Measurements from ENCODE around the gene AKIRIN2.
"Not testable (repeated sequence)": the region's sequence is repeated elsewhere in the genome, so short reads cannot be mapped to it uniquely, and the experiment has no call there.

AKIRIN2 gene

DNA sequence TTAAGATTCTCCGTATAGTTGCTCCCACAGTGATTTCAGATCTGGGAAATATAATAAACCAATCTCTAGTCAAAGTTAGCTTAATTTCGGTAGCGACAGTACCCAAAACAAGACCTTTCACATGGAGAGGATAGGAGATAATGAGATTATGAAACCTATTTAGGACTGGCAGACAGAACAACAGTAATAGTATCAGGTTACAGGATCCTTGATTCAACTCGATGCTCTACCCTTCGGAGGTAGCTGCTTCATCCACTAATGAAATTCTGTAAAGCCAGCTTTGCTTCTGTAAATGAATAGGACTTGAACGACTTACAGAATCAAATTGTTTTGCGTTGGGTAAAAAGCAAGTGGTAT lies 534 bp upstream of the AKIRIN2 start:
- Histone ChIP-seq H3K36me3 (ENCODE audit: control insufficient read depth in 1 of 2, insufficient read depth in 2 of 2, low read length in 2 of 2) (no peaks in the 10 kb centered on the region), H3K27ac (ENCODE audit: low read depth, low read length) (peak overlapping the region; percentile 57), H3K4me1 (ENCODE audit: control insufficient read depth in 1 of 2, insufficient read depth in 2 of 2, low read length in 2 of 2) (peaks cover 14 to 15% of the 10 kb centered on the region in 2 donors), H3K27me3 (ENCODE audit: control insufficient read depth in 1 of 2, insufficient read depth in 2 of 2, low read length in 2 of 2) (no peaks in the 10 kb centered on the region), H3K4me3 (ENCODE audit: low read depth in 1 of 2, low read length in 2 of 2) (peak overlapping the region; percentile 89 to 93), H3K9ac (ENCODE audit: low read depth in 1 of 2, low read length in 2 of 2) (peak overlapping the region; percentile 76 to 83), H3K9me3 (ENCODE audit: control insufficient read depth in 1 of 2, low read length in 2 of 2) (no peaks in the 10 kb centered on the region)

DNA sequence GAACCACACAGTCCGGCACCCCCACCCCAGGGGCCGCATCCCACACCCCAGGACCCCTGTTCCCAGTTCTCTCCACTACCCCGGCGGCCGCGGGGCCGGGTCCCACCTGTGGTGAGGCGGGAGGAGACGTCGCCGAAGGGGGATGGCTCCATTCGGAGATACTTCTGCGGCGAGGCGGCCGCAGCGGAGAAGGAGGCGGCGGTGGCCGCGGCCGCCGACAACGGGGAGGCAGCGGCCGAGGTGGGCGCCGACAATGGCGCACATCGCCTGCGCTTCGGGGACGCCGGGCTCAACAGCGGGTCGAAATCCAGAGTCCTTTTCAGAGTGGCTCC lies 723 bp downstream of the AKIRIN2 start:
- peak overlapping the region; percentile 88 to 93 for H3K4me3 ChIP-seq (ENCODE audit: low read depth in 1 of 2, low read length in 2 of 2)
- no peaks in the 10 kb centered on the region for H3K9me3 ChIP-seq (ENCODE audit: control insufficient read depth in 1 of 2, low read length in 2 of 2)
- peak overlapping the region; percentile 97 for H3K9ac ChIP-seq (ENCODE audit: low read depth in 1 of 2, low read length in 2 of 2)
- H3K27me3 ChIP-seq (ENCODE audit: control insufficient read depth in 1 of 2, insufficient read depth in 2 of 2, low read length in 2 of 2), result no peaks in the 10 kb centered on the region
- peak overlapping the region; percentile 94 for H3K27ac ChIP-seq (ENCODE audit: low read depth, low read length)
- no peaks in the 10 kb centered on the region for H3K36me3 ChIP-seq (ENCODE audit: control insufficient read depth in 1 of 2, insufficient read depth in 2 of 2, low read length in 2 of 2)
- peaks cover 18 to 20% of the 10 kb centered on the region in 2 donors for H3K4me1 ChIP-seq (ENCODE audit: control insufficient read depth in 1 of 2, insufficient read depth in 2 of 2, low read length in 2 of 2)

DNA sequence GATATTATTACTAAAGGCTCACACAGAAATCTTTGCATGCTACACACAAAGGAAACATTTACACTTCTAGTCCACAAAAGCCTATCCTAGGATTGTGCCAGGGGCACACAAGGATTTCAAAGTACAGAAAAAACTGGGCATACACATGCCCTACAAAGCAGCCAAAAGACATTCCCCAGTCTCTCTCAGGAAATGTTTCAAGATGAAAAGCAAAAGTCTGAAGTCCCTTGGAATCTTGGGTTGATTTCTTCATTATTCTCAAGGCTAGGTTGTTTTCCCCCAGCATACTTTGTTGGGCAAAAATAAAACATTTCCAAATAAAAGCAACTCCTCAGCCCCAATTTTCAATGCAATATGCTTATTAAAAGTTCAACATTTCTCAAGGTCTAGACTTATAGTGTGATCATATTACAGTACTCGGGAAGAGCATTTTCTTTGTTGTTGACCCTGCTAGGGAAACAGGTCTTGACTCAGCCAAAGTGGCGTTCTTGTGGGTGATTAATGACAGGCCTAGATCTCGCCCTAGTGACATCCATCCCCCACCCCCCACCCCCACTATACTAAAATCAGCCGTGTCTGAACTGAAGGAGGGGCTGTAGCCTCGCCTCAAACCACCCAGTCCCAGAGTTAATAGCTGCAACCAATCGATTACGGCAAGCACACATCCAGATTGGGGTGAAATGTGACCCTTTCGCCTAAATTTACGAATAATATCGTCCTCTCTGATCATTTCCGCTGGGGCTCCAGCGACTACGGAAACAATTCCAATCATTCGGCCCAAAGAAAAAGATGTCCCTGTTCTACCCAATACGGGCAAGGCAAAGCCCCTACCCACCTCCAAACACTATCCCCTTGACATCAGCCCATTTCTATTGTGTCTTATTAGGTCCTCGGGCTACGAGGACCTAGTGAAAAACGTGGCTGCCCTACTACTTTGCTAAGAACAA lies 1.4 kb downstream of the AKIRIN2 start:
- peak overlapping the region; percentile 88 to 93 for H3K4me3 ChIP-seq (ENCODE audit: low read depth in 1 of 2, low read length in 2 of 2)
- no peaks in the 10 kb centered on the region for H3K27me3 ChIP-seq (ENCODE audit: control insufficient read depth in 1 of 2, insufficient read depth in 2 of 2, low read length in 2 of 2)
- peak overlapping the region; percentile 94 for H3K27ac ChIP-seq (ENCODE audit: low read depth, low read length)
- H3K9me3 ChIP-seq (ENCODE audit: control insufficient read depth in 1 of 2, low read length in 2 of 2), result no peaks in the 10 kb centered on the region
- H3K36me3 ChIP-seq (ENCODE audit: control insufficient read depth in 1 of 2, insufficient read depth in 2 of 2, low read length in 2 of 2), result no peaks in the 10 kb centered on the region
- peaks cover 20 to 21% of the 10 kb centered on the region in 2 donors for H3K4me1 ChIP-seq (ENCODE audit: control insufficient read depth in 1 of 2, insufficient read depth in 2 of 2, low read length in 2 of 2)
- peak overlapping the region; percentile 97 for H3K9ac ChIP-seq (ENCODE audit: low read depth in 1 of 2, low read length in 2 of 2)

DNA sequence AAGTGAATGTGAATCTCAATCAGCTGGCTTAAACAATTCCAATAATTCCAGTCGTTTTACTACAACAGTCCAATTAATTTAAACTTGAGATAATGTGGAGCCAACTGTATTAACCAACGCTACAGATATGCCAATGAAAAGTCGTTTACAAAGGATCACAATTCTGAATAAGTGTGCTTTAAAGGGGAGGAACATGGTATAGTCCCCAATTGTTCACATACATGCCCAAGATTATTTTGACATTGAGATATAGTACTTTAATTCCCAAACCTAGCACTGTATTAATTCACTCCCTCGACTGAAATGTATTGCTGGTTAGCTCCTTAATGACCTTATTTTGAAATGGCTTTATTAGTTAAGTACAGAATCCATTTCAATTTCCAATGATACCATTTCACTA lies 2.5 kb downstream of the AKIRIN2 start:
- peak overlapping the region; percentile 88 to 93 for H3K4me3 ChIP-seq (ENCODE audit: low read depth in 1 of 2, low read length in 2 of 2)

DNA sequence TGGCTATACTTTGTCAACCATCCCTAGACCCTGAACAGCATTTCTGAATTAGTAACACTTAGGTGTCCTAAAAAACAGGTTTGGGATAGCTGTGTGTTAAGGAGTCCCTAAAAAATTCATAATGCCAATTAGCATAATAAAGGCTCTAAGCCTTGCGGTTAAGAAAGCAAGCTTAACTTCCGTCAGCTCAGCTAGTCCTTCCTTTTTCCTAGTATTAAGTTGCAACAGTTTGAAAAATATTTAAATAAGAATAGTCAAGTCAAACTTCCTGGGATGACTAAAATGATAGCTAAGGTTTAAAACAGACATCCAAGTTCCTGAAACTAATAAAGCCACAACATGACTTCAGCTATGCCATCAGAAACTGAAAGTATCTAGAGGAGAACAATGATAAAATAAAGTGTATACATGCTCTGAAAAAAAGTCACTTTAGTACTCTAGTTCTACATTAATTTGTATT lies 3.5 kb downstream of the AKIRIN2 start:
- Histone ChIP-seq H3K9ac (ENCODE audit: low read depth in 1 of 2, low read length in 2 of 2) (peak overlapping the region; percentile 27 to 52), H3K4me3 (ENCODE audit: low read depth in 1 of 2, low read length in 2 of 2) (peak overlapping the region; percentile 88 to 93), H3K9me3 (ENCODE audit: control insufficient read depth in 1 of 2, low read length in 2 of 2) (no peaks in the 10 kb centered on the region), H3K27me3 (ENCODE audit: control insufficient read depth in 1 of 2, insufficient read depth in 2 of 2, low read length in 2 of 2) (no peaks in the 10 kb centered on the region), H3K27ac (ENCODE audit: low read depth, low read length) (no peak overlapping the region), H3K4me1 (ENCODE audit: control insufficient read depth in 1 of 2, insufficient read depth in 2 of 2, low read length in 2 of 2) (peaks cover 29 to 32% of the 10 kb centered on the region in 2 donors), H3K36me3 (ENCODE audit: control insufficient read depth in 1 of 2, insufficient read depth in 2 of 2, low read length in 2 of 2) (no peaks in the 10 kb centered on the region)

More for the DNA sequence above, 2.5 kb downstream of the AKIRIN2 start:
- Histone ChIP-seq H3K9ac (ENCODE audit: low read depth in 1 of 2, low read length in 2 of 2) (peak overlapping the region; percentile 97), H3K4me1 (ENCODE audit: control insufficient read depth in 1 of 2, insufficient read depth in 2 of 2, low read length in 2 of 2) (peaks cover 24% of the 10 kb centered on the region in 2 donors), H3K27me3 (ENCODE audit: control insufficient read depth in 1 of 2, insufficient read depth in 2 of 2, low read length in 2 of 2) (no peaks in the 10 kb centered on the region), H3K9me3 (ENCODE audit: control insufficient read depth in 1 of 2, low read length in 2 of 2) (no peaks in the 10 kb centered on the region), H3K36me3 (ENCODE audit: control insufficient read depth in 1 of 2, insufficient read depth in 2 of 2, low read length in 2 of 2) (no peaks in the 10 kb centered on the region), H3K27ac (ENCODE audit: low read depth, low read length) (peak overlapping the region; percentile 37)

DNA sequence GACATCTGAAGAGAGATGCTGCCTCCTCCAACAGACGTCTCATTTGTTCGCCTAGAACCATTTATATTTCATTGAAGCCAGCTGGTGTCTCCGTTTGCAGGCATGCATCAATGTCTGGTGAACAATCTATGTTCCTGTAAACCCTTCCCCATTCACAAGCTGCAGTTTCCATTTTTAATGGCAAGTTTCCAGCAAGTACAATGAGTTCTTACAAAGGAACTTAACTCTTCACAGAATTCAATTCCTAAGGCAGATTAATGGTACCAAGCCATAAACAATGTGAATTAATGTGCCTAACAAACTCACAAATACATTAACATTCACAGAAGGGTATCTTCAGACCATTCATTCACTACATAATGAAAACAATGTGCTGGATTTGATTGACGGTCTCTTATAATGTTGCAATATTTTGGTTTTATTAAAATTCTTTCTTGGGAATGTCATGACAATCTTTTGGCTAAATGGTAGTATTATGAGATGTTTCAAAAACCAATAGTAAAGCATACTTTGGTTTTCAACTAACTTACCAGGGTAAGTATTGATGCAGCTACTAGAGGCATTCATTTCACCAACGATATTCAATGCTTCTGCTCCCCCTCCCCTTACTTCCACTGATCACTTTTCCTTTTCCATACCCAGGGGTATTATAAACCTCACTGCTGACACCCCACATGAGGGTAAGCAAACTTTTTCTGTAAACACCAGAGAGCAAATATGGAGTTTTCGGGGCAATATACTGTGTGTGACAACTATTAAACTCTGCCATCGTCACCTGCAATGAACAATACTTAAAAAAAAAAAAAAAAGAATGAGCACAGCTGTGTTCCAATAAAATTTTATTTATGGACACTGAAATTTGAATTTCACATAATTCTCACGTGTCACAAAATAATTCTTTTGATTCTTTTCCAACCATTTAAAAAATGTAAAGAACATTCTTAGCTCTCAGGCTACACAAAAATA lies 4.2 kb downstream of the AKIRIN2 start:
- peaks cover 31% of the 10 kb centered on the region in 2 donors for H3K4me1 ChIP-seq (ENCODE audit: control insufficient read depth in 1 of 2, insufficient read depth in 2 of 2, low read length in 2 of 2)
- no peaks in the 10 kb centered on the region for H3K36me3 ChIP-seq (ENCODE audit: control insufficient read depth in 1 of 2, insufficient read depth in 2 of 2, low read length in 2 of 2)
- no peak overlapping the region for H3K27ac ChIP-seq (ENCODE audit: low read depth, low read length)
- no peaks in the 10 kb centered on the region for H3K27me3 ChIP-seq (ENCODE audit: control insufficient read depth in 1 of 2, insufficient read depth in 2 of 2, low read length in 2 of 2)
- peak overlapping the region; percentile 88 to 93 for H3K4me3 ChIP-seq (ENCODE audit: low read depth in 1 of 2, low read length in 2 of 2)
- peak overlapping the region; percentile 27 to 52 for H3K9ac ChIP-seq (ENCODE audit: low read depth in 1 of 2, low read length in 2 of 2)
- no peaks in the 10 kb centered on the region for H3K9me3 ChIP-seq (ENCODE audit: control insufficient read depth in 1 of 2, low read length in 2 of 2)

DNA sequence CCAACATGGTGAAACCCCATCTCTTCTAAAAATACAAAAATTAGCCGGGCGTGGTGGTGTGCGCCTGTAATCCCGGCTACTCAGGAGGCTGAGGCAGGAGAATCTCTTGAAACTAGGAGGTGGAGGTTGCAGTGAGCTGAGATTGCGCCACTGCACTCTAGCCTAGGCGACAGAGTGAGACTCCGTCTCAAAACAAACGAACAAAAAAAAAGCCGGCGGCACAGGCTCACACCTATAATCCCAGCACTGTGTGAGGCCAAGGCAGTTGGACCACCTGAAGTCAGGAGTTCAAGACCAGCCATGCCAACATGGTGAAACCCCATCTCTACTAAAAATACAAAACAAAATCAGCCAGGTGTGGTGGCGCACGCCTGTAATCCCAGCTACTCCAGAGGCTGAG lies 5.2 kb downstream of the AKIRIN2 start:
- H3K9me3 ChIP-seq (ENCODE audit: control insufficient read depth in 1 of 2, low read length in 2 of 2); H3K27me3 ChIP-seq (ENCODE audit: control insufficient read depth in 1 of 2, insufficient read depth in 2 of 2, low read length in 2 of 2); H3K9ac ChIP-seq (ENCODE audit: low read depth in 1 of 2, low read length in 2 of 2); H3K27ac ChIP-seq (ENCODE audit: low read depth, low read length); H3K4me3 ChIP-seq (ENCODE audit: low read depth in 1 of 2, low read length in 2 of 2); H3K36me3 ChIP-seq (ENCODE audit: control insufficient read depth in 1 of 2, insufficient read depth in 2 of 2, low read length in 2 of 2): not testable (repeated sequence)
- H3K4me1 ChIP-seq (ENCODE audit: control insufficient read depth in 1 of 2, insufficient read depth in 2 of 2, low read length in 2 of 2), result peaks cover 34 to 35% of the 10 kb centered on the region in 2 donors

DNA sequence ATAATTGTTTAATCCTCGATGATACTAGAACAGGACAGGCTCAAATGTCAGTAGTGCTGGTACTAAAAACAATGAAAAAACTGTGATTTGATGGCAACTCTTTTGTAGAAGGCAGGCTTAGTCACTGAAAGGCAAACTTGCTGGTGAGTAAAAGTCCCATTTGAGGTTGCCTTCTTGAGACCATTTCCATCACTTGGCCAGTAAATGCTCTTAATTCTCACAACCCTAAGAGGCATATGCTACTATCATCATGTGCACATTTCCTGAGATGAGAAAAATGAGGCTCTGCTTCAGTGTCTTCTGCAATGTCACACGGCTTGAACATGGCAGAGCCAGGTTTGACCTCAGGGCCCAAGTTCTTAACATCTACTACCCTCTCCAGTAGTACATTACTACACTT lies 9.9 kb downstream of the AKIRIN2 start:
- H3K9ac ChIP-seq (ENCODE audit: low read depth in 1 of 2, low read length in 2 of 2), result no peak overlapping the region
- H3K4me1 ChIP-seq (ENCODE audit: control insufficient read depth in 1 of 2, insufficient read depth in 2 of 2, low read length in 2 of 2), result peaks cover 32 to 37% of the 10 kb centered on the region in 2 donors
- no peak overlapping the region for H3K27ac ChIP-seq (ENCODE audit: low read depth, low read length)
- no peaks in the 10 kb centered on the region for H3K36me3 ChIP-seq (ENCODE audit: control insufficient read depth in 1 of 2, insufficient read depth in 2 of 2, low read length in 2 of 2)
- no peaks in the 10 kb centered on the region for H3K27me3 ChIP-seq (ENCODE audit: control insufficient read depth in 1 of 2, insufficient read depth in 2 of 2, low read length in 2 of 2)
- no peak overlapping the region for H3K4me3 ChIP-seq (ENCODE audit: low read depth in 1 of 2, low read length in 2 of 2)
- no peaks in the 10 kb centered on the region for H3K9me3 ChIP-seq (ENCODE audit: control insufficient read depth in 1 of 2, low read length in 2 of 2)

DNA sequence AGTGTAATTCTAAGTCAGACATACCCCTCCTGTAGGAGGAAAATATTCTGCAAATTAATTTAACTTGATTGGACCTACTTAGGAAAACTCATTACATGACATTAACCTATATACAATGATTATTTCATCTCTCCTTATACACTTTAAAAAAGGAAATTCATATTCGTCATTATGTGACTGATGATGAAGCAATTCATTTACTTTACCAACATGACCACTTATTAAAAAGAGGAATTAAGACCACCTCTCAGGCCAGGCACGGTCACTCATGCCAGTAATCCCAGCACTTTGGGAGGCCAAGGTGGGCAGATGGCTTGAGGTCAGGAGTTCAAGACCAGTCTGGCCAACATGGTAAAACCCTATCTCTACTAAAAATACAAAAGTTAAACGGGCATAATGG lies 11.6 kb downstream of the AKIRIN2 start:
- no peak overlapping the region for H3K27ac ChIP-seq (ENCODE audit: low read depth, low read length)
- H3K4me1 ChIP-seq (ENCODE audit: control insufficient read depth in 1 of 2, insufficient read depth in 2 of 2, low read length in 2 of 2), result peaks cover 39 to 47% of the 10 kb centered on the region in 2 donors
- no peaks in the 10 kb centered on the region for H3K36me3 ChIP-seq (ENCODE audit: control insufficient read depth in 1 of 2, insufficient read depth in 2 of 2, low read length in 2 of 2)
- no peak overlapping the region for H3K4me3 ChIP-seq (ENCODE audit: low read depth in 1 of 2, low read length in 2 of 2)
- H3K9ac ChIP-seq (ENCODE audit: low read depth in 1 of 2, low read length in 2 of 2), result no peak overlapping the region
- no peaks in the 10 kb centered on the region for H3K27me3 ChIP-seq (ENCODE audit: control insufficient read depth in 1 of 2, insufficient read depth in 2 of 2, low read length in 2 of 2)
- no peaks in the 10 kb centered on the region for H3K9me3 ChIP-seq (ENCODE audit: control insufficient read depth in 1 of 2, low read length in 2 of 2)

DNA sequence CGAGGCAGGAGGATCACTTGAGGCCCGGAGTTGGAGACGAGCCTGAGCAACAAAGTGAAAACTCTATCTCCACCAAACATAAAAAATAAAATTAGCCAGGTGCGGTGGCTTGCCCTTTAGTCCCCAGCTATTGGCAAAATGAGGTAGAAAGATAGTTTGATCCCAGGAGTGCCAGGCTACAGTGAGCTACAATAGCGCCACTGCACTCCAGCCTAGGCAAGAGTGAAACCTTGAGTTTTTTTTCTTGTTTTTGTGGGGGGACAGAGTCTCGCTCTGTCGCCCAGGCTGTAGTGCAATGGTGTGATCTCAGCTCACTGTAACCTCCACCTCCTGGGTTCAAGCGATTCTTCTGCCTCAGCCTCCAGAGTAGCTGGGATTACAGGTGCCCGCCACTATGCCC lies 14.1 kb downstream of the AKIRIN2 start:
- H3K27ac ChIP-seq (ENCODE audit: low read depth, low read length); H3K4me3 ChIP-seq (ENCODE audit: low read depth in 1 of 2, low read length in 2 of 2): not testable (repeated sequence)
- peaks cover 45 to 55% of the 10 kb centered on the region in 2 donors for H3K4me1 ChIP-seq (ENCODE audit: control insufficient read depth in 1 of 2, insufficient read depth in 2 of 2, low read length in 2 of 2)

More for the DNA sequence above, 14.1 kb downstream of the AKIRIN2 start:
- not testable (repeated sequence) for H3K9me3 ChIP-seq (ENCODE audit: control insufficient read depth in 1 of 2, low read length in 2 of 2); H3K9ac ChIP-seq (ENCODE audit: low read depth in 1 of 2, low read length in 2 of 2); H3K36me3 ChIP-seq (ENCODE audit: control insufficient read depth in 1 of 2, insufficient read depth in 2 of 2, low read length in 2 of 2); H3K27me3 ChIP-seq (ENCODE audit: control insufficient read depth in 1 of 2, insufficient read depth in 2 of 2, low read length in 2 of 2)
